ENCODE data around the gene SVOP. TPM values are rescaled to one million over a fixed set of nuclear protein-coding genes. Genes with fewer than 3 reads are reported as not detected.

SVOP gene, protein sequence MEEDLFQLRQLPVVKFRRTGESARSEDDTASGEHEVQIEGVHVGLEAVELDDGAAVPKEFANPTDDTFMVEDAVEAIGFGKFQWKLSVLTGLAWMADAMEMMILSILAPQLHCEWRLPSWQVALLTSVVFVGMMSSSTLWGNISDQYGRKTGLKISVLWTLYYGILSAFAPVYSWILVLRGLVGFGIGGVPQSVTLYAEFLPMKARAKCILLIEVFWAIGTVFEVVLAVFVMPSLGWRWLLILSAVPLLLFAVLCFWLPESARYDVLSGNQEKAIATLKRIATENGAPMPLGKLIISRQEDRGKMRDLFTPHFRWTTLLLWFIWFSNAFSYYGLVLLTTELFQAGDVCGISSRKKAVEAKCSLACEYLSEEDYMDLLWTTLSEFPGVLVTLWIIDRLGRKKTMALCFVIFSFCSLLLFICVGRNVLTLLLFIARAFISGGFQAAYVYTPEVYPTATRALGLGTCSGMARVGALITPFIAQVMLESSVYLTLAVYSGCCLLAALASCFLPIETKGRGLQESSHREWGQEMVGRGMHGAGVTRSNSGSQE
- 0.04 TPM in 2 replicates for polyA plus RNA-seq (2013)

DNA sequence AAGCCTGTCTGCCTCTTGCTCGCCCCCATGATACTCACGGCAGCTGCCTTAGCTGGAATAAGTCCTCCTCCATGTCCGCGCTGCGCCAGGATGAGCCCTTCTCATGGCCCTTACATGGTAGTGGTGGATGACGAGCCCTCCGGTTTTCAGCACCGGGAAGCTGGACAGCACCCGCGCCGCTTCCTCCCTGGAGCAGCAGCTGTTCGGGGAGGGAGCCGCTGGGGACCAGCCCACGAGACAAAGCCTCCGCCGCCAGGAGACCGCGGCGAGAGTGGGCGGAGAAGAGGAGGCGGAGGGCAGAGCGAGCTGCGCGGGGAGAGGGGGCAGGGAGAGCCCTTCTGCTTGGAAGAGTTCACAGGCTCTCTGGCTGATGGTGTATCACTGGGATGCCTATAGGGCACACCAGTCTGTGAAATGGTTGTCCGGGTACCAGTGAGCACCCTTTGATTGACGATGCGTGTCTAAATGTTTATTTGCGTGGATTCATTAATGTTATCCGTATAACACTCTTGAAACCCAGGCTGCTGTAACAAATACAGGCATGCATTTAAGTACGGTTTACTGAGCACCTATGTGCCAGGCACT is at the start of gene SVOP:
SVOP (minus strand) TSS at position 273 of the 585 bp plus-strand sequence; CDS start at position 73, 200 bp downstream.
- Histone ChIP-seq H2BK12ac (ENCODE audit: low read length) (no peak within 1 kb of the TSS), H3K36me3 (ENCODE audit: control insufficient read depth in 1 of 2, insufficient read depth in 2 of 2, low read length in 2 of 2) (no peaks in the 10 kb centered on the region), H3K4ac (ENCODE audit: low read depth, low read length) (no peak within 1 kb of the TSS), H3K27me3 (ENCODE audit: insufficient read depth, low read length) (no peaks in the 10 kb centered on the region), H3K4me1 (ENCODE audit: control insufficient read depth in 1 of 2, insufficient read depth in 2 of 2, low read length in 2 of 2) (no peaks in the 10 kb centered on the region), H3K18ac (ENCODE audit: low read length) (no peak within 1 kb of the TSS), H3K23ac (ENCODE audit: low read length) (no peak within 1 kb of the TSS), H3K9ac (ENCODE audit: low read length) (no peak within 1 kb of the TSS), H2AFZ (ENCODE audit: insufficient read depth, low read length, poor library complexity) (no peak within 1 kb of the TSS), H4K91ac (ENCODE audit: low read depth, low read length) (no peak within 1 kb of the TSS), H2BK5ac (ENCODE audit: low read depth, low read length, poor library complexity) (no peak within 1 kb of the TSS), H3K9me3 (ENCODE audit: insufficient read depth, low read depth, low read length) (peaks cover under 1% of the 10 kb centered on the region), H3K14ac (ENCODE audit: low read length) (no peak within 1 kb of the TSS), H3K79me1 (ENCODE audit: low read length) (no peaks in the 10 kb centered on the region), H3K4me2 (ENCODE audit: low read length) (peak within 1 kb of the TSS; percentile 60), H3K79me2 (ENCODE audit: control insufficient read depth, insufficient read depth, low read length, poor library complexity) (no peaks in the 10 kb centered on the region), H3K4me3 (ENCODE audit: low read depth, low read length) (no peak within 1 kb of the TSS), H3K27ac (ENCODE audit: low read depth, low read length) (no peak within 1 kb of the TSS), H2BK120ac (ENCODE audit: insufficient read depth, low read length, poor library complexity) (no peak within 1 kb of the TSS), H2AK5ac (ENCODE audit: low read length) (no peak within 1 kb of the TSS), H4K8ac (ENCODE audit: low read depth, low read length) (no peak within 1 kb of the TSS), H4K12ac (ENCODE audit: low read depth, low read length) (no peak within 1 kb of the TSS)
- no CpG with 5 or more reads among the region's 30 CpGs for WGBS (ENCODE audit: extremely low coverage, insufficient coverage, insufficient read length)
- DNase-seq, result peak; percentile 71 to 80

GRCh38 chr12:109069307-109070271 is 48.7 kb upstream of the SVOP start:
- H3K27ac ChIP-seq (ENCODE audit: low read depth, low read length), result no peak overlapping the region
- peaks cover 2% of the 10 kb centered on the region for H3K9me3 ChIP-seq (ENCODE audit: insufficient read depth, low read depth, low read length)
- no peak overlapping the region for H2AK5ac ChIP-seq (ENCODE audit: low read length)
- H3K79me1 ChIP-seq (ENCODE audit: low read length), result no peaks in the 10 kb centered on the region
- no peak overlapping the region for H2BK120ac ChIP-seq (ENCODE audit: insufficient read depth, low read length, poor library complexity)
- H3K4me3 ChIP-seq (ENCODE audit: low read depth, low read length), result peak overlapping the region; percentile 18
- no peak overlapping the region for H2AFZ ChIP-seq (ENCODE audit: insufficient read depth, low read length, poor library complexity)
- H3K9ac ChIP-seq (ENCODE audit: low read length), result peak overlapping the region; percentile 67
- peaks cover 8 to 20% of the 10 kb centered on the region in 2 experiments for H3K36me3 ChIP-seq (ENCODE audit: control insufficient read depth in 1 of 2, insufficient read depth in 2 of 2, low read length in 2 of 2)
- H3K79me2 ChIP-seq (ENCODE audit: control insufficient read depth, insufficient read depth, low read length, poor library complexity), result no peaks in the 10 kb centered on the region
- no peak overlapping the region for H2BK12ac ChIP-seq (ENCODE audit: low read length)
- H3K4me1 ChIP-seq (ENCODE audit: control insufficient read depth in 1 of 2, insufficient read depth in 2 of 2, low read length in 2 of 2), result no peaks in the 10 kb centered on the region
- no peak overlapping the region for H3K4ac ChIP-seq (ENCODE audit: low read depth, low read length)
- H4K8ac ChIP-seq (ENCODE audit: low read depth, low read length), result no peak overlapping the region
- no peaks in the 10 kb centered on the region for H3K27me3 ChIP-seq (ENCODE audit: insufficient read depth, low read length)
- no peak overlapping the region for H3K18ac ChIP-seq (ENCODE audit: low read length)
- H3K23ac ChIP-seq (ENCODE audit: low read length), result peak overlapping the region; percentile 70
- WGBS (ENCODE audit: extremely low coverage, insufficient coverage, insufficient read length), result no CpG with 5 or more reads among the region's 17 CpGs
- no peak overlapping the region for H4K12ac ChIP-seq (ENCODE audit: low read depth, low read length)
- peak overlapping the region; percentile 22 for H3K4me2 ChIP-seq (ENCODE audit: low read length)
- no peak overlapping the region for H2BK5ac ChIP-seq (ENCODE audit: low read depth, low read length, poor library complexity)
- DNase-seq, result no peak
- H4K91ac ChIP-seq (ENCODE audit: low read depth, low read length), result no peak overlapping the region
- no peak overlapping the region for H3K14ac ChIP-seq (ENCODE audit: low read length)

DNA sequence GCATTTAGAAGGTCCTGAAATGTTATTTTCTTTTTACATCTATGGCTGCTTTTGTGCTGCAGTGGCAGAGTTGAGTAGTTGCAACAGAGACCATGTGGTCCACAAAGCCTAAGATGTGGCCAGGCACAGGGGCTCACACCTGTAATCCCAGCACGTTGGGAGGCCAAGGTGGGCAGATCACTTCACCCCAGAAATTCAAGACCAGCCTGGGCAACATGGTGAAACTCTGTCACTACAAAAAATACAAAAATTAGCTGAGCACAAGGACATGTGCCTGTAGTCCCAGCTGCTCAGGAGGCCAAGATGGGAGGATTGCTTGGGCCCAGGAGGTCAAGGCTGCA is 45.0 kb upstream of the SVOP start:
- Histone ChIP-seq H3K27me3 (ENCODE audit: insufficient read depth, low read length) (no peaks in the 10 kb centered on the region), H2AFZ (ENCODE audit: insufficient read depth, low read length, poor library complexity) (no peak overlapping the region), H3K23ac (ENCODE audit: low read length) (no peak overlapping the region), H2BK5ac (ENCODE audit: low read depth, low read length, poor library complexity) (no peak overlapping the region), H3K14ac (ENCODE audit: low read length) (no peak overlapping the region), H4K12ac (ENCODE audit: low read depth, low read length) (no peak overlapping the region), H2BK120ac (ENCODE audit: insufficient read depth, low read length, poor library complexity) (no peak overlapping the region), H3K36me3 (ENCODE audit: control insufficient read depth in 1 of 2, insufficient read depth in 2 of 2, low read length in 2 of 2) (peaks cover 6 to 15% of the 10 kb centered on the region in 2 experiments), H2AK5ac (ENCODE audit: low read length) (no peak overlapping the region), H3K27ac (ENCODE audit: low read depth, low read length) (no peak overlapping the region), H3K4me3 (ENCODE audit: low read depth, low read length) (no peak overlapping the region), H3K79me1 (ENCODE audit: low read length) (no peaks in the 10 kb centered on the region), H3K4me2 (ENCODE audit: low read length) (no peak overlapping the region), H4K8ac (ENCODE audit: low read depth, low read length) (no peak overlapping the region), H3K9ac (ENCODE audit: low read length) (no peak overlapping the region), H4K91ac (ENCODE audit: low read depth, low read length) (no peak overlapping the region), H3K4ac (ENCODE audit: low read depth, low read length) (no peak overlapping the region), H2BK12ac (ENCODE audit: low read length) (no peak overlapping the region), H3K18ac (ENCODE audit: low read length) (no peak overlapping the region), H3K9me3 (ENCODE audit: insufficient read depth, low read depth, low read length) (peaks cover 2% of the 10 kb centered on the region), H3K4me1 (ENCODE audit: control insufficient read depth in 1 of 2, insufficient read depth in 2 of 2, low read length in 2 of 2) (no peaks in the 10 kb centered on the region), H3K79me2 (ENCODE audit: control insufficient read depth, insufficient read depth, low read length, poor library complexity) (no peaks in the 10 kb centered on the region)
- DNase-seq, result no peak
- no CpG with 5 or more reads among the region's 1 CpG for WGBS (ENCODE audit: extremely low coverage, insufficient coverage, insufficient read length)

DNA sequence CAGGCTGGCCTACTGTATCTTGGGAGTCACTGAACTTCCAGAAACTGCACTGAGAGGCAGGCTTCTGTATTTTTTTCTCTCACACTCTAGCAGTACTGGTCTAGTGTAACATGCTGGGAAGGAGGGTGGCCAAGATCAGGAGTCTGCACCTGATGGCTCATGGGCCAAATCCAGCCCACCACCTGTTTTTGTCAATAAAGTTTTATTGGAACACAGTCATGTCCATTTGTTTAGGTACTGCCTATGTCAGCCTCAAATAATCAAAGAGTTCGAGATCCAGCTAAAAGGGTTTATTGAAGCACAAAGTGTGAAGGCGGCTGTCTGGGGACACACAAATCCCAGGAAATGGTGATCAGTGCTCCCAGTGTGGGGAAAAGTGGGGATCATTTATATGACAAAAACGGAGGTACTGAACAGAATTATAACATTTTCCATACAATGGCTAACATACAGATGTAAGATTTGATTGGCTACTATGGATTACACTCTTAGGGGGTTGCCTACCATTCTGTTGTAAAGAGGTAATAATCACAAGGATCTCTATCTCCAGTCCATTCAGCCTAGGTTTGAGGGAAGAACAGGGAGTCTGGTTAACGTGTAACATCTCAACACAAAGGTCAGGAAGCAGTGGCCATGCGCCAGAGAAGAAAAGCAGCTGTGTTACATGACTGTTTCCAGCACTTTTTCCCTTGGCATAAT is 44.4 kb upstream of the SVOP start:
- Histone ChIP-seq H2BK120ac (ENCODE audit: insufficient read depth, low read length, poor library complexity) (no peak overlapping the region), H2AK5ac (ENCODE audit: low read length) (no peak overlapping the region), H4K91ac (ENCODE audit: low read depth, low read length) (no peak overlapping the region), H3K14ac (ENCODE audit: low read length) (no peak overlapping the region), H3K27ac (ENCODE audit: low read depth, low read length) (no peak overlapping the region), H4K8ac (ENCODE audit: low read depth, low read length) (no peak overlapping the region), H4K12ac (ENCODE audit: low read depth, low read length) (no peak overlapping the region), H2BK5ac (ENCODE audit: low read depth, low read length, poor library complexity) (no peak overlapping the region), H3K27me3 (ENCODE audit: insufficient read depth, low read length) (no peaks in the 10 kb centered on the region), H3K4me3 (ENCODE audit: low read depth, low read length) (no peak overlapping the region), H2BK12ac (ENCODE audit: low read length) (no peak overlapping the region), H3K18ac (ENCODE audit: low read length) (no peak overlapping the region), H3K79me1 (ENCODE audit: low read length) (no peaks in the 10 kb centered on the region), H2AFZ (ENCODE audit: insufficient read depth, low read length, poor library complexity) (no peak overlapping the region), H3K9ac (ENCODE audit: low read length) (no peak overlapping the region), H3K36me3 (ENCODE audit: control insufficient read depth in 1 of 2, insufficient read depth in 2 of 2, low read length in 2 of 2) (peaks cover 8 to 15% of the 10 kb centered on the region in 2 experiments), H3K79me2 (ENCODE audit: control insufficient read depth, insufficient read depth, low read length, poor library complexity) (no peaks in the 10 kb centered on the region), H3K4me1 (ENCODE audit: control insufficient read depth in 1 of 2, insufficient read depth in 2 of 2, low read length in 2 of 2) (no peaks in the 10 kb centered on the region), H3K23ac (ENCODE audit: low read length) (no peak overlapping the region), H3K4me2 (ENCODE audit: low read length) (no peak overlapping the region), H3K9me3 (ENCODE audit: insufficient read depth, low read depth, low read length) (peaks cover 2% of the 10 kb centered on the region), H3K4ac (ENCODE audit: low read depth, low read length) (no peak overlapping the region)
- WGBS (ENCODE audit: extremely low coverage, insufficient coverage, insufficient read length), result no CpG with 5 or more reads among the region's 5 CpGs
- no peak for DNase-seq
